ENCODE measurements around the gene FLT3LG.

DNA sequence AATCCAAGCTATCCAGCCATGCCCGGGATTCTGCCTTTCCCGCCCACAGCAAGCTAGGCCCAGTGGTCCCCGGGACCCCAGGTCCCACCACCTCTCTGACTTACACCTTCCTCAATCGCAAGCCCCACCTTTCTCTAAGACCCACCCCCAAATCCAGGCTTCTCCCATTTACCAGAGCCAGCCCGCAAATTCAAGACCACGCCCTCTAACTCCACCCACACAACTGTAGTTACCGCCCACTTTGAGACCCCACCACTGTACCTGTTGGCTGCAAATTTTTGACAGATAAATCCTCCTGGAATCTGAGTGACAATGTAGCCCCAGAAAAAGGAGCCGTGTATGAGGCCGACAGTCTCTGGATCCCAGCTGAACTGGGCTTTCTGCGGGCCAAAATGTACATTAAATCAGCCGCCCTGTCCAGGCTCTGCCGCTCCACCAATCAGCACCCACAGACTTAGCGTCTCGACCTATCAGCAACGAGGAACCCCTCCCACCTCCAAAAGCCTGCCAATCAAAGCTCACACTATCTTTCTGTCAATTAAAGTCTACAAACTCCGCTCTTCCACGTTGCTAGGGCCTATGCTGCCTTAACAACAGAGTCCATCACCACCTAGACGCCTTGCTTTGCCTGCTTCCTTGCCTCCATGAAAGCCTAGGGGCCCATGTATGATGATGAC, 39.0 kb upstream of the FLT3LG start:
- TF ChIP-seq CTCF (IDR thresholded peaks at IDR 0.05; ENCODE audit: low read depth, low read length) = no peak
- no peak for TF ChIP-seq POLR2A (IDR thresholded peaks at IDR 0.05; ENCODE audit: extremely low read depth, insufficient read length)
- TF ChIP-seq, protein P1, sequence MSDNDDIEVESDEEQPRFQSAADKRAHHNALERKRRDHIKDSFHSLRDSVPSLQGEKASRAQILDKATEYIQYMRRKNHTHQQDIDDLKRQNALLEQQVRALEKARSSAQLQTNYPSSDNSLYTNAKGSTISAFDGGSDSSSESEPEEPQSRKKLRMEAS (IDR thresholded peaks at IDR 0.05; ENCODE audit: low read depth, low read length) = no peak
- TF ChIP-seq MYC (IDR thresholded peaks at IDR 0.05; ENCODE audit: low read depth, low read length) = no peak

Data from NB4 (cell line).